GM19397 (cell line): ENCODE data around the gene PNPLA2.

ENCODE experiments used
- ATAC-seq: cut with Tn5 transposase; IDR thresholded peaks from one replicate; pipeline ENCODE4 v1.9.1; 2021; ENCODE audit warnings: mild to moderate bottlenecking, moderate library complexity; ENCODE audit not compliant: unreplicated experiment

PNPLA2 gene

GRCh38 chr11:815675-816432 lies 2.9 kb upstream of the PNPLA2 start:
- ATAC-seq, result no peak

- ATAC-seq, result no peak
These were observed 2.3 kb upstream of the PNPLA2 start for GRCh38 chr11:816433-816779.

- peak; percentile 71 for ATAC-seq
These were observed 616 bp downstream of the PNPLA2 start for GRCh38 chr11:819129-819931.

GRCh38 chr11:819943-820649 lies 1.4 kb downstream of the PNPLA2 start:
- peak; percentile 63 for ATAC-seq

- no peak for ATAC-seq
These were observed 2.2 kb downstream of the PNPLA2 start for GRCh38 chr11:820655-821511.

GRCh38 chr11:821512-822371 lies 3.0 kb downstream of the PNPLA2 start:
- no peak for ATAC-seq

GRCh38 chr11:823441-824291 lies 5.0 kb downstream of the PNPLA2 start:
- no peak for ATAC-seq

- no peak for ATAC-seq
These were observed 5.7 kb downstream of the PNPLA2 start for GRCh38 chr11:824292-824880.

GRCh38 chr11:824942-825341 lies 6.2 kb downstream of the PNPLA2 start:
- no peak for ATAC-seq

GRCh38 chr11:825366-826226 lies 6.9 kb downstream of the PNPLA2 start:
- no peak for ATAC-seq

GRCh38 chr11:826227-826621 lies 7.5 kb downstream of the PNPLA2 start:
- no peak for ATAC-seq

- no peak for ATAC-seq
These were observed 8.1 kb downstream of the PNPLA2 start for GRCh38 chr11:826836-827145.

- no peak for ATAC-seq
These were observed 8.6 kb downstream of the PNPLA2 start for GRCh38 chr11:827146-827896.

- ATAC-seq, result no peak
These were observed 9.1 kb downstream of the PNPLA2 start, which contains the start of gene CRACR2B for GRCh38 chr11:827897-828192. Gene CRACR2B (plus strand): TSS chr11:827919. CDS start chr11:828608, 689 bp downstream.

GRCh38 chr11:828506-829175 lies 9.9 kb downstream of the PNPLA2 start:
- no peak for ATAC-seq

- no peak for ATAC-seq
These were observed 10.6 kb downstream of the PNPLA2 start for GRCh38 chr11:829176-829846.
